BE2C (cell line): ENCODE measurements around the gene CALY.
"Not testable (repeated sequence)": the region's sequence is repeated elsewhere in the genome, so short reads cannot be mapped to it uniquely, and the experiment has no call there.

Source experiments
- DNase-seq: peaks from one replicate; pipeline ENCODE4 v3.0.0-alpha.2; 2020
- H3K27me3 ChIP-seq: fragments of 250-450 bp; sonication (Bioruptor Pico); 2 replicates; pipeline ENCODE4 v1.5.1; 2020; ENCODE audit warnings: mild to moderate bottlenecking
- H3K36me3 ChIP-seq: fragments of 250-450 bp; sonication (Bioruptor Pico); 2 replicates; pipeline ENCODE4 v1.5.1; 2020; ENCODE audit warnings: mild to moderate bottlenecking
- H3K4me1 ChIP-seq: fragments of 250-450 bp; sonication (Bioruptor Pico); 2 replicates; pipeline ENCODE4 v1.5.1; 2020
- H3K4me3 ChIP-seq: 2 replicates; pipeline ENCODE4 v1.5.1; 2011; ENCODE audit warnings: low read depth, low read length
- H3K9me3 ChIP-seq: fragments of 250-450 bp; sonication (Bioruptor Pico); 2 replicates; pipeline ENCODE4 v1.5.1; 2020
- CTCF ChIP-seq: IDR thresholded peaks from 2 replicates; pipeline ENCODE4 v1.5.1; 2012; ENCODE audit warnings: mild to moderate bottlenecking, low read depth, low read length

Gene CALY

GRCh38 chr10:133375357-133376115 is 38.8 kb upstream of the CALY start:
- no peak for TF ChIP-seq CTCF
- H3K36me3 ChIP-seq: no peaks in the 10 kb centered on the region
- no peak for DNase-seq
- no peak overlapping the region for H3K4me3 ChIP-seq
- H3K4me1 ChIP-seq: no peaks in the 10 kb centered on the region; the same call in 1 of the 2 replicates
- no peaks in the 10 kb centered on the region for H3K9me3 ChIP-seq
- no peaks in the 10 kb centered on the region for H3K27me3 ChIP-seq

- H3K27me3 ChIP-seq: no peaks in the 10 kb centered on the region
- no peaks in the 10 kb centered on the region; the same call in 1 of the 2 replicates for H3K4me1 ChIP-seq
- no peaks in the 10 kb centered on the region for H3K9me3 ChIP-seq
- H3K36me3 ChIP-seq: peaks cover 16% of the 10 kb centered on the region
- peak; percentile 97 for DNase-seq
- peak within 1 kb of the TSS; percentile 63 for H3K4me3 ChIP-seq
- no peak for TF ChIP-seq CTCF
Observed at GRCh38 chr10:133373174-133374090, 36.7 kb upstream of the CALY start, which contains the start of gene ECHS1. ECHS1 (minus strand) TSS chr10:133373354; CDS start chr10:133373333, 21 bp downstream.

- H3K4me3 ChIP-seq: no peak overlapping the region
- H3K4me1 ChIP-seq: no peaks in the 10 kb centered on the region; the same call in 1 of the 2 replicates
- DNase-seq: no peak
- H3K9me3 ChIP-seq: no peaks in the 10 kb centered on the region
- no peaks in the 10 kb centered on the region for H3K27me3 ChIP-seq
- TF ChIP-seq CTCF: no peak
- H3K36me3 ChIP-seq: peaks cover 16% of the 10 kb centered on the region
Observed at GRCh38 chr10:133372507-133372906, 35.8 kb upstream of the CALY start.

- peaks cover 25% of the 10 kb centered on the region for H3K36me3 ChIP-seq
- no peaks in the 10 kb centered on the region; the same call in 1 of the 2 replicates for H3K4me1 ChIP-seq
- no peak overlapping the region for H3K4me3 ChIP-seq
- no peaks in the 10 kb centered on the region for H3K9me3 ChIP-seq
- no peak for DNase-seq
- H3K27me3 ChIP-seq: no peaks in the 10 kb centered on the region
- TF ChIP-seq CTCF: no peak
Observed at GRCh38 chr10:133370030-133370786, 33.5 kb upstream of the CALY start.

- Histone ChIP-seq H3K4me3 (no peak overlapping the region), H3K27me3 (no peaks in the 10 kb centered on the region), H3K4me1 (no peaks in the 10 kb centered on the region), H3K36me3 (peaks cover 25% of the 10 kb centered on the region), H3K9me3 (no peaks in the 10 kb centered on the region)
- DNase-seq: no peak
- no peak for TF ChIP-seq CTCF
Observed at GRCh38 chr10:133368153-133368552, 31.5 kb upstream of the CALY start.

GRCh38 chr10:133367461-133367860 is 30.8 kb upstream of the CALY start:
- DNase-seq, H3K4me3 ChIP-seq, H3K9me3 ChIP-seq, H3K27me3 ChIP-seq, H3K4me1 ChIP-seq: not testable (repeated sequence)
- H3K36me3 ChIP-seq: peaks cover 25% of the 10 kb centered on the region
